WTC11 (cell line): ENCODE measurements around the gene RENBP. TPM values are rescaled to one million over a fixed set of nuclear protein-coding genes. Genes with fewer than 3 reads are reported as not detected.

Source experiments
- ATAC-seq: fragments of 200-7000 bp; cut with Tn5 transposase; 2 replicates; pipeline ENCODE4 v1.10.0; 2021; ENCODE audit warnings: mild to moderate bottlenecking, moderate library complexity
- CTCF ChIA-PET: fragments of 300-600 bp; sonication (Branson Sonifier 250); formaldehyde crosslinking; loops from one replicate; lab custom pipeline; 2021; ENCODE audit warnings: antibody characterized with exemption; lab: Charles Lee
- POLR2A ChIA-PET: fragments of 350-600 bp; sonication (Branson Sonifier 250); formaldehyde crosslinking; loops from one replicate; lab custom pipeline; 2021; ENCODE audit warnings: antibody characterized with exemption; lab: Charles Lee
- DNase-seq: peaks from one replicate; pipeline ENCODE4 v3.0.0; 2021; ENCODE audit warnings: low spot score
- H3K27ac Mint-ChIP-seq: 2 replicates; pipeline ENCODE4 v1.8.0; 2021; ENCODE audit warnings: mixed read lengths
- H3K27me3 Mint-ChIP-seq: 2 replicates; pipeline ENCODE4 v1.8.0; 2021; ENCODE audit warnings: low read depth, mild to moderate bottlenecking, moderate library complexity, mixed read lengths
- H3K36me3 Mint-ChIP-seq: 2 replicates; pipeline ENCODE4 v1.8.0; 2021; ENCODE audit warnings: mixed read lengths
- H3K4me1 Mint-ChIP-seq: 2 replicates; pipeline ENCODE4 v1.8.0; 2022; ENCODE audit warnings: mixed read lengths
- H3K4me3 Mint-ChIP-seq: 2 replicates; pipeline ENCODE4 v1.8.0; 2021; ENCODE audit warnings: mild to moderate bottlenecking, moderate library complexity, mixed read lengths
- H3K9me3 Mint-ChIP-seq: 2 replicates; pipeline ENCODE4 v1.8.0; 2021; ENCODE audit warnings: mixed read lengths
- ATF1 ChIP-seq: sonication (generic); formaldehyde crosslinking; IDR thresholded peaks from 2 replicates; pipeline ENCODE4 v1.8.1; 2023; ENCODE audit warnings: mild to moderate bottlenecking, moderate library complexity, missing genetic modification reagents
- CREB1 ChIP-seq: sonication (generic); formaldehyde crosslinking; IDR thresholded peaks from 2 replicates; pipeline ENCODE4 v1.8.0; 2023; ENCODE audit warnings: mild to moderate bottlenecking, missing genetic modification reagents
- ELF4 ChIP-seq: sonication (generic); formaldehyde crosslinking; IDR thresholded peaks from 2 replicates; pipeline ENCODE4 v1.8.1; 2022; ENCODE audit warnings: low read depth, mild to moderate bottlenecking, moderate library complexity, missing genetic modification reagents
- FOXJ3 ChIP-seq: sonication (generic); formaldehyde crosslinking; IDR thresholded peaks from 2 replicates; pipeline ENCODE4 v1.9.0; 2021; ENCODE audit warnings: missing genetic modification reagents, mild to moderate bottlenecking, borderline replicate concordance
- GABPB1 ChIP-seq: sonication (generic); formaldehyde crosslinking; IDR thresholded peaks from 2 replicates; pipeline ENCODE4 v1.8.1; 2023; ENCODE audit warnings: mild to moderate bottlenecking, missing genetic modification reagents
- HMGA2 ChIP-seq: fragments of 250-450 bp; sonication (Bioruptor Pico); IDR thresholded peaks from 2 replicates; pipeline ENCODE4 v1.4.0; 2021; ENCODE audit warnings: mild to moderate bottlenecking, moderate library complexity
- MYBL2 ChIP-seq: sonication (generic); formaldehyde crosslinking; IDR thresholded peaks from 2 replicates; pipeline ENCODE4 v1.8.1; 2023; ENCODE audit warnings: mild to moderate bottlenecking, moderate library complexity, missing genetic modification reagents
- NFE2L1 ChIP-seq: sonication (generic); formaldehyde crosslinking; IDR thresholded peaks from 2 replicates; pipeline ENCODE4 v1.8.1; 2023; ENCODE audit warnings: missing genetic modification reagents
- RELA ChIP-seq: sonication (generic); formaldehyde crosslinking; IDR thresholded peaks from 2 replicates; pipeline ENCODE4 v1.8.1; 2022; ENCODE audit warnings: missing genetic modification reagents, mild to moderate bottlenecking, borderline replicate concordance
- SMAD4 ChIP-seq: sonication (generic); formaldehyde crosslinking; IDR thresholded peaks from 2 replicates; pipeline ENCODE4 v1.8.0; 2022; ENCODE audit warnings: mild to moderate bottlenecking, missing genetic modification reagents
- TEAD1 ChIP-seq: sonication (generic); formaldehyde crosslinking; IDR thresholded peaks from 2 replicates; pipeline ENCODE4 v1.8.0; 2022; ENCODE audit warnings: mild to moderate bottlenecking, missing genetic modification reagents
- TEAD4 ChIP-seq: sonication (generic); formaldehyde crosslinking; IDR thresholded peaks from 2 replicates; pipeline ENCODE4 v1.8.0; 2022; ENCODE audit warnings: mild to moderate bottlenecking, missing genetic modification reagents
- TP53 ChIP-seq: sonication (generic); formaldehyde crosslinking; IDR thresholded peaks from 2 replicates; pipeline ENCODE4 v1.8.1; 2023; ENCODE audit warnings: mild to moderate bottlenecking, missing genetic modification reagents
- ZNF671 ChIP-seq: fragments of 250-450 bp; sonication (Bioruptor Pico); IDR thresholded peaks from 2 replicates; pipeline ENCODE4 v1.8.0; 2021; ENCODE audit warnings: mild to moderate bottlenecking
- total RNA-seq: library from RNA; stranded (reverse); gene quantifications from 3 replicates; pipeline ENCODE4 v1.2.3, GENCODE V29; 2021
- TF ChIP-seq, protein P1 (sequence below): sonication (generic); formaldehyde crosslinking; IDR thresholded peaks from 2 replicates; pipeline ENCODE4 v1.8.1; 2022; ENCODE audit warnings: mild to moderate bottlenecking, moderate library complexity, missing genetic modification reagents
- TF ChIP-seq, protein P2 (sequence below): fragments of 250-450 bp; sonication (Bioruptor Pico); IDR thresholded peaks from 2 replicates; pipeline ENCODE4 v2.1.2; 2022; ENCODE audit warnings: mild to moderate bottlenecking, moderate library complexity
- TF ChIP-seq, protein P3 (sequence below): sonication (generic); formaldehyde crosslinking; IDR thresholded peaks from 2 replicates; pipeline ENCODE4 v1.8.0; 2022; ENCODE audit warnings: mild to moderate bottlenecking, missing genetic modification reagents
- TF ChIP-seq, protein P4 (sequence below): fragments of 200-600 bp; IDR thresholded peaks from 2 replicates; pipeline ENCODE4 v1.8.0; 2022; ENCODE audit warnings: antibody characterized with exemption
- TF ChIP-seq, protein P5 (sequence below): sonication (generic); formaldehyde crosslinking; conservative IDR thresholded peaks from 2 replicates; pipeline ENCODE4 v1.8.1; 2022; ENCODE audit warnings: mild to moderate bottlenecking, missing genetic modification reagents
- TF ChIP-seq, protein P6 (sequence below): fragments of 250-450 bp; sonication (Bioruptor Pico); IDR thresholded peaks from 2 replicates; pipeline ENCODE4 v1.8.0; 2021; ENCODE audit warnings: mild to moderate bottlenecking

The RENBP gene
- total RNA-seq, 1 experiment from 2014 or later: 14.0 TPM

DNA sequence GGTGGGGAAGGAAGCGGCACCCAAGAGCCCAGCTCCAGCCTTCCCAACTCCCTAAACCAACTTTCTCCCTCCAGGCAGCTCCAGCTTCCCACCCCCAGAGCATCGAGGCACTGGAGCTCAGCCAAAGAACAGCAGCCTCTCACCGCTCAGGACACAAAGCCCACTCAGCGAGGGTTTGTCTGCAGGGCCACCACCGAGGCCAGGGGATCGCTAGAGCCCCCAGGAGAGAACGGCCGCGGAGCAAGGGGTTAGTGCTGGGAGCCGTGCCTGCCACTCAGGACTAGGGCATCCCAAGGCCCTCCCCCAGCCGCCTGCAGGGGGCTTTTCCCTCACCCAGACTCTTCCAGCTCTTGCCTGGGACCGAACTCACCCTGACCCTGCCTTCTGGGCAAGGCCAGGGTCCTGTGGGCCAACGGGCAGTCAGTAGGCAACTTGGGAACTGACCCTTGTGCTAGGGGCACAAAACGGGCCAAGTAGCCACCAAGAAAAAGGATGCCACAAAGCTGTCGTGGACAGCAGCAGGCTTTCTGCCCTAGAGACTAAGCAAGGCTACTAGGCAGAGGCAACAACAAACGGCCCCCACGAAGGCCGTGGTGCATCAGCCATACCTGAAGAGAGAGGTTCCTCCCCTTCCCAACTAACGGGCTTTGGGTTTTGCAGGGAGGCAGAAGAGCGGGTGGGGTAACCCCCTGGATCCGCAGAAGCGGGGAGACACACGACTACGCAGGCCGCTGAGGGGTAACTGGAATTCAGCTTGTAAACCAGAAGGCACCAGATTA lies 24.9 kb upstream of the RENBP start (continued):
- TF ChIP-seq, protein P1, sequence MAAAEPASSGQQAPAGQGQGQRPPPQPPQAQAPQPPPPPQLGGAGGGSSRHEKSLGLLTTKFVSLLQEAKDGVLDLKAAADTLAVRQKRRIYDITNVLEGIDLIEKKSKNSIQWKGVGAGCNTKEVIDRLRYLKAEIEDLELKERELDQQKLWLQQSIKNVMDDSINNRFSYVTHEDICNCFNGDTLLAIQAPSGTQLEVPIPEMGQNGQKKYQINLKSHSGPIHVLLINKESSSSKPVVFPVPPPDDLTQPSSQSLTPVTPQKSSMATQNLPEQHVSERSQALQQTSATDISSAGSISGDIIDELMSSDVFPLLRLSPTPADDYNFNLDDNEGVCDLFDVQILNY: no peak
- no peak for TF ChIP-seq TEAD4 (CRISPR knock-in tag)
- no peak for TF ChIP-seq CREB1 (CRISPR knock-in tag)

DNA sequence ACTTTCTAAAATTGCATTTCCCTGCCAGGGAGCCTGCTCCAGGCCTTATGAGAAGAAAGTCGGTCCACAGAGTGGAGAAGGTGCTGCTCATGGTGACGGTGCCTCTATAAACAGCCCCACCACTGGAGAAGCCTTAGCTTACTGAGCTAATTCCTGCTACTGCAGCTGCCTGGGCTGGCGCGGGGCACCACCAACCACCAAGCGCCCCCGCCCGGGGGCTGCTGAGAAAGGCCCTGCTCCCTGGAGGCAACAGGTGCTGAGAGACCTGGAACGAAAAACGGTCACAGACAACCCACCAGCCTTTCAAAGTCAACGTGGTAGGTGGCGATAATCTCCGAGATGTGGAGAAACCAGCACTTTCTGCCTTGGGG lies 24.3 kb upstream of the RENBP start:
- no peak for DNase-seq
- Mint-ChIP-seq H3K4me3 (peak overlapping the region; percentile 100), H3K27ac (no peak overlapping the region), H3K4me1 (peaks cover 27% of the 10 kb centered on the region), H3K27me3 (no peaks in the 10 kb centered on the region), H3K36me3 (no peaks in the 10 kb centered on the region; the same call in 1 of the 2 replicates), H3K9me3 (no peaks in the 10 kb centered on the region)
- CTCF ChIA-PET: interaction anchor here (1.1 to 3.7 kb wide), 4 partner anchors 21 to 58 kb away, joined by 3 to 13 read pairs (median 8); partner anchors contain the start of gene ARHGAP4
- ATAC-seq: no peak
- TF ChIP-seq, protein P2, sequence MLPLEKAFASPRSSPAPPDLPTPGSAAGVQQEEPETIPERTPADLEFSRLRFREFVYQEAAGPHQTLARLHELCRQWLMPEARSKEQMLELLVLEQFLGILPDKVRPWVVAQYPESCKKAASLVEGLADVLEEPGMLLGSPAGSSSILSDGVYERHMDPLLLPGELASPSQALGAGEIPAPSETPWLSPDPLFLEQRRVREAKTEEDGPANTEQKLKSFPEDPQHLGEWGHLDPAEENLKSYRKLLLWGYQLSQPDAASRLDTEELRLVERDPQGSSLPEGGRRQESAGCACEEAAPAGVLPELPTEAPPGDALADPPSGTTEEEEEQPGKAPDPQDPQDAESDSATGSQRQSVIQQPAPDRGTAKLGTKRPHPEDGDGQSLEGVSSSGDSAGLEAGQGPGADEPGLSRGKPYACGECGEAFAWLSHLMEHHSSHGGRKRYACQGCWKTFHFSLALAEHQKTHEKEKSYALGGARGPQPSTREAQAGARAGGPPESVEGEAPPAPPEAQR (CRISPR knock-in tag): no peak
- TF ChIP-seq ATF1 (CRISPR knock-in tag) (no peak), NFE2L1 (no peak), MYBL2 (CRISPR knock-in tag) (no peak), ELF4 (CRISPR knock-in tag) (no peak), GABPB1 (CRISPR knock-in tag) (no peak), FOXJ3 (CRISPR knock-in tag) (no peak), TP53 (CRISPR knock-in tag) (no peak), TEAD1 (CRISPR knock-in tag) (no peak), ZNF671 (no peak), SMAD4 (no peak), HMGA2 (CRISPR knock-in tag) (no peak), RELA (CRISPR knock-in tag) (no peak)
- TF ChIP-seq, protein P3, sequence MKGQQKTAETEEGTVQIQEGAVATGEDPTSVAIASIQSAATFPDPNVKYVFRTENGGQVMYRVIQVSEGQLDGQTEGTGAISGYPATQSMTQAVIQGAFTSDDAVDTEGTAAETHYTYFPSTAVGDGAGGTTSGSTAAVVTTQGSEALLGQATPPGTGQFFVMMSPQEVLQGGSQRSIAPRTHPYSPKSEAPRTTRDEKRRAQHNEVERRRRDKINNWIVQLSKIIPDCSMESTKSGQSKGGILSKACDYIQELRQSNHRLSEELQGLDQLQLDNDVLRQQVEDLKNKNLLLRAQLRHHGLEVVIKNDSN: no peak
- TF ChIP-seq, protein P4, sequence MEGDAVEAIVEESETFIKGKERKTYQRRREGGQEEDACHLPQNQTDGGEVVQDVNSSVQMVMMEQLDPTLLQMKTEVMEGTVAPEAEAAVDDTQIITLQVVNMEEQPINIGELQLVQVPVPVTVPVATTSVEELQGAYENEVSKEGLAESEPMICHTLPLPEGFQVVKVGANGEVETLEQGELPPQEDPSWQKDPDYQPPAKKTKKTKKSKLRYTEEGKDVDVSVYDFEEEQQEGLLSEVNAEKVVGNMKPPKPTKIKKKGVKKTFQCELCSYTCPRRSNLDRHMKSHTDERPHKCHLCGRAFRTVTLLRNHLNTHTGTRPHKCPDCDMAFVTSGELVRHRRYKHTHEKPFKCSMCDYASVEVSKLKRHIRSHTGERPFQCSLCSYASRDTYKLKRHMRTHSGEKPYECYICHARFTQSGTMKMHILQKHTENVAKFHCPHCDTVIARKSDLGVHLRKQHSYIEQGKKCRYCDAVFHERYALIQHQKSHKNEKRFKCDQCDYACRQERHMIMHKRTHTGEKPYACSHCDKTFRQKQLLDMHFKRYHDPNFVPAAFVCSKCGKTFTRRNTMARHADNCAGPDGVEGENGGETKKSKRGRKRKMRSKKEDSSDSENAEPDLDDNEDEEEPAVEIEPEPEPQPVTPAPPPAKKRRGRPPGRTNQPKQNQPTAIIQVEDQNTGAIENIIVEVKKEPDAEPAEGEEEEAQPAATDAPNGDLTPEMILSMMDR: no peak
- TF ChIP-seq, protein P5, sequence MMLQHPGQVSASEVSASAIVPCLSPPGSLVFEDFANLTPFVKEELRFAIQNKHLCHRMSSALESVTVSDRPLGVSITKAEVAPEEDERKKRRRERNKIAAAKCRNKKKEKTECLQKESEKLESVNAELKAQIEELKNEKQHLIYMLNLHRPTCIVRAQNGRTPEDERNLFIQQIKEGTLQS: no peak
- TF ChIP-seq, protein P6, sequence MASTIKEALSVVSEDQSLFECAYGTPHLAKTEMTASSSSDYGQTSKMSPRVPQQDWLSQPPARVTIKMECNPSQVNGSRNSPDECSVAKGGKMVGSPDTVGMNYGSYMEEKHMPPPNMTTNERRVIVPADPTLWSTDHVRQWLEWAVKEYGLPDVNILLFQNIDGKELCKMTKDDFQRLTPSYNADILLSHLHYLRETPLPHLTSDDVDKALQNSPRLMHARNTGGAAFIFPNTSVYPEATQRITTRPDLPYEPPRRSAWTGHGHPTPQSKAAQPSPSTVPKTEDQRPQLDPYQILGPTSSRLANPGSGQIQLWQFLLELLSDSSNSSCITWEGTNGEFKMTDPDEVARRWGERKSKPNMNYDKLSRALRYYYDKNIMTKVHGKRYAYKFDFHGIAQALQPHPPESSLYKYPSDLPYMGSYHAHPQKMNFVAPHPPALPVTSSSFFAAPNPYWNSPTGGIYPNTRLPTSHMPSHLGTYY (CRISPR knock-in tag): no peak
- POLR2A ChIA-PET: interaction anchor here (1.9 kb wide), 1 partner anchor 40 kb away, joined by 6 read pairs; no protein-coding TSS in a partner anchor
